HL-60/S4 treated with phorbol 12-myristate 13-acetate at 8.2 ng/mL for 4 days and 3 days (cell line): ENCODE results near the gene IL3RA.
"Not testable (repeated sequence)": the region's sequence is repeated elsewhere in the genome, so short reads cannot be mapped to it uniquely, and the experiment has no call there.

Experiments
- in situ Hi-C: fragments of 300-500 bp; cut with MboI; formaldehyde crosslinking; loops from 2 replicates; pipeline ENCODE4 v1.15.0; 2022; ENCODE audit warnings: low sequenced_read_pairs

Gene IL3RA

DNA sequence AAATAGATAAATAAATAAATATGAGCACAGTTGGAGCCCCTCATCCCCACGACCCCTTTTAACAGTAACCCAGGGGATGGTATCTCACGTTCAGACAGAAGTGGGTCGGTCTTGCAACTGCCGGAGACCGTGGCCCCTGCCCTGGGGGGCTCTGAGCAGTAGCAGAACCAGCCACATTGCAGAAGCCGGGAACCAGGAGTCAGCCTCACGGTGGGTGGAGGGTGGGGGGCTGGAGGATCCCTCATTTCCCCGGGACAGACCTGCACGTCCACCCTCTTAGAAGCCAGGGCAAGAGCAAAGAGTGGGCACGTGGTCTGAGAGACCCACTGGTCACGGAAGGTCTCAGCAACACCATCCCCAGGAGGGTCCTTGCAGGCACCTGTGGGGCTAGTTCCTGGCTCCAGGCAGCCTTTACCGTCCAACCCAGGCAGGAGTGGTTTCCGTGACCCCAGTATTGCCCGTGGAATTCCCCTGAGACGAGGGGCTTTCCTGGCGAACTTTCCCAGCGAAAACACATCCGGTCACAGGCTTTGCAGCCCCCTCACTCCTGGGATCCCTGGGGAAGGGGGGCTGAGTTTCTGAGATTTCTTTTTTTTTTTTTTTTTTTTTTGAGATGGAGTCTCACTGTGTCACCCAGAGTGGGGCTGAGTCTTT is 8.8 kb upstream of the IL3RA start:
- in situ Hi-C loops, result no loop called here

- in situ Hi-C loops, result no loop called here
Observed at GRCh38 chrX:1330605-1331004, 6.0 kb upstream of the IL3RA start.

GRCh38 chrX:1332433-1332832 is 4.2 kb upstream of the IL3RA start:
- in situ Hi-C loops, result not testable (repeated sequence)

GRCh38 chrX:1334854-1335253 is 1.7 kb upstream of the IL3RA start:
- in situ Hi-C loops, result no loop called here

GRCh38 chrX:1336948-1337779 is 579 bp downstream of the IL3RA start:
- in situ Hi-C loops, result no loop called here

GRCh38 chrX:1341545-1342184 is 5.1 kb downstream of the IL3RA start:
- in situ Hi-C loops, result no loop called here

- in situ Hi-C loops, result not testable (repeated sequence)
Observed at GRCh38 chrX:1349606-1350005, 13.0 kb downstream of the IL3RA start.

- in situ Hi-C loops, result no loop called here
Observed at GRCh38 chrX:1351981-1352714, 15.6 kb downstream of the IL3RA start.

DNA sequence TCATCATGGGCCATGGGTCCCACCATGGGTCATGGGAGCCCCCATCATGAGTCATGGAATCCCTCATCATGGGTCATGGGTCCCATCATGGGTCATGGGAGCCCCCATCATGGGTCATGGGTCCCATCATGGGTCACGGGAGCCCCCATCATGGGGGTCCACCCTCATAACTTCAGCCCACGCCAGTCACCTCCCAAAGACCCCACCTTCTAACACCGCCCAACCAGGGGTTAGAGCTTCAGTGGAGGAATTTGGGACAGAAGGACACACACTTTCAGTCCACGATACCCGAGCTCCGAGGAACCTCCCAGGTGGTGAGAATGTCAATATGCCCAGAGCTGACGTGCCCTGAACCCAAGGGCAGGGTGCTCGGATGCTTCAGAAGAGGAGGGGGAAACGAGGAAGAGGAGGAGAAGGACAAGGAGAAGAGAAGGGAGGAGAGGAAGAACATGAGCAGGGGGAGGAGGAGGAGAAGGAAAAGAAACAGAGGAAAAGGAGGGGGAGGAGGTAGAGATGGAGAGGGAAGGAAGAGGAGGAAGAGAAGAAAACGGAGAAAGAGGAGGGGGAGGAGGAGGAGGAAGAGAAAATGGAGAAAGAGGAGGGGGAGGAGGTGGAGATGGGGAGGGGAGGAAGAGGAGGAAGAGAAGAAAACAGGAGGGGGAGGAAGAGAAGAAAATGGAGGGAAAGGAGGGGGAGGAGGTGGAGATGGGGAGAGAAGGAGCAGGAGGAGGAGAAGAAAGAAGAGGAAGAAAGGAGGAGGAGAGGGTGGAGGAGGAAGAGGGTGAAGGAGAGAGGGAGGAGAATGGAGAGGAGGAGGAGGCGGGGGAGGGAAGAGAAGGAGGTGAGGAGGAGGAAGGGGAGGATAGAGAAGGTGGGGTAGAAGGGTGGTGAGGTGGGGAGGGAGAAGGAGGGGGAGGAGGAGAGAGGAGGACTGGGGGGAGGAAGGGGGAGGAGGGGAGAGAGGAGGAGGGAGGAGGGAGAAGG is 17.7 kb downstream of the IL3RA start:
- in situ Hi-C loops, result no loop called here

DNA sequence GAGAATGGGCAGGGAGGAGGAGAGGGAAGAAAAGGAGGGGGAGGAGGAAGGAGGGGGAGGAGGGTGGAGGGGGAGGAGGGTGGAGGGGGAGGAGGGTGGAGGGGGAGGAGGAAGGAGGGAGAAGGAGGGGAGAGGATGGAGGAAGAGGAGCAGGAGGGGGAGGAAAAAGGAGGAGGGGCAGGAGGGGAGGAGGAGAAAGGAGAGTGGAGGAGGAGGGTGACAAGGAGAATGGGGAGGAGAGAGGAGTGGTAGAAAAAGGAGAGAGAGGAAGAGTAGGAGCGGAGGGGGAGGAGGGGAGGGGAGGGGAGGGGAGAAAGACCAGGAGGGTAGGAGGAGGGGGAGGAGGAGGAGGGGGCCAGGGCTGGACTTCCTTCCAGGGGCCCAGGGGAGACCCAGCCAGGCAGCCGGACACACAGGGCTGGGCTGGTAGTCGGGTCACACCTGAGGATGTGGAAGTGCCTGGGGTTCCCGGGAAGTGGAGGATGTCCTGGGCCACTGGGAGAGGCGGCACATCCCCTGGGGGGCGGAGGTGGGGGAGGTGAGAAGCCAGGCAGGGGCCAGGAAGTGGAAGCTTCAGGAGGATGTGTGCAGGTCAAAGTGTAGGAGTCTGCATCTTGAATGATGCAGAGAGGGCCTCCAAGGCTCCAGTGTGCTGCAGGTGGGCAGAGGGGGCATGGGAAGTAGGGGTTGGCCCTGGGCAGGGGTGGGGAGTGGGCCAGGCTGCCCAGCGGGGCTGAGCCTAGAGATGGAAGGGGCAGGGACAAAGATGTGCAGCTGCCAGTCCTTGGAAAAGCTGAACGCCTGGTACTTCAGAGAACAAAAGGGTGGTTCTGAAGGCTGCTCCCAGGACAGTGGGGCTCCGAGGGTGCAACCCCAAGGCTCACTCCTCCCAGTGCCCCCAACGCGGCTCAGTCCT is 18.8 kb downstream of the IL3RA start:
- in situ Hi-C loops, result no loop called here

GRCh38 chrX:1357993-1358392 is 21.4 kb downstream of the IL3RA start:
- in situ Hi-C loops, result no loop called here

DNA sequence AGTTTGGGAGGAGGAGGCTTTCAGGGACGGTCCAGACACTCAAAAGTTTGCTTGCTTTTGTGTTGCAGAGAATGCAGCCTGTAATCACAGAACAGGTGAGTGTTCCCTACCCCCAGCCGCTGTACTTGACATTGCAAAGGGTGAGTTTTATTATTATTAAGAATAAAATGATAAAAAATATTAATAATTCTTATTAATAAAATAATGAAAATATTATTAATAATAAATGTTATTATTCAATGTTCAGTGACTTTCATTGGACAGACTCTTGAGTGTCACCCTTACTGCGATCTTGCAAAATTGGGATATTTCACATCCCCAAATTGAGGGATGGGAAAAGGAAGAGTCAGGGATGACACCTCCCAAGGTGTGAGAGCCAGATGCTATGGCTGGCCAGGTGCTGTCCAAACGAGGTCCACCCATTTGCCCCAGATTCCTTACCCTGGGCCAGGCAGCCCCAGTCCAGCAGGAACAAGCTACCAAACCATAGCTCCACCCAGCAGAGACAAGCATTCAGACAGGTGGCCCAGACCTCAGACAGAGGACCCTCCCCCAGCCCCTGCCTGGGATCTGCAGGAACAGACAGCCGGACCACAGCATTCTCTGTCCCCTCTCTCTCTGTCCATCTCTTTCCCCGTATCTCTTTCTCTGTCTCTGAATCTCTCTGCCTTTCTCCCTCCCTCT is 22.4 kb downstream of the IL3RA start:
- in situ Hi-C loops, result no loop called here

DNA sequence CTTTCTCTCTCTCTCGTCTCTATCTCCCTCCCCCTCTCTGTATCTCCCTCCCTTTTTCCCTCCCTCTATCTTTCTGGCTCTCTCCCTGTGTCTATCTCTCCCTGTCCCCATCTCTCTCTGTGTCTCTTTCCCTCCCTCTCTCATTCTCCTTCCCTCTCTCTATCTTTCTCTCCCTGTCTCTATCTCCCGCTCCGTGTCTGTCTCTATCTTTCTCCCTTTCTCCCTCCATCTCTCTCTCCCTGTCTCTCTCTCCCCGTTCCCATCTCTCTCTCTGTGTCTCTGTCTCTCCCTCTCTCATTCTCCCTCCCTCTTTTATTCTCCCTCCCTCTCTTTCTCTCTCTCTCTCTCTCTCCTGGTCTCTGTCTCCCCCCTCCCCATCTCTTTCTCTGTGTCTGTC is 22.9 kb downstream of the IL3RA start:
- in situ Hi-C loops, result no loop called here

GRCh38 chrX:1360171-1360570 is 23.6 kb downstream of the IL3RA start:
- in situ Hi-C loops, result no loop called here

DNA sequence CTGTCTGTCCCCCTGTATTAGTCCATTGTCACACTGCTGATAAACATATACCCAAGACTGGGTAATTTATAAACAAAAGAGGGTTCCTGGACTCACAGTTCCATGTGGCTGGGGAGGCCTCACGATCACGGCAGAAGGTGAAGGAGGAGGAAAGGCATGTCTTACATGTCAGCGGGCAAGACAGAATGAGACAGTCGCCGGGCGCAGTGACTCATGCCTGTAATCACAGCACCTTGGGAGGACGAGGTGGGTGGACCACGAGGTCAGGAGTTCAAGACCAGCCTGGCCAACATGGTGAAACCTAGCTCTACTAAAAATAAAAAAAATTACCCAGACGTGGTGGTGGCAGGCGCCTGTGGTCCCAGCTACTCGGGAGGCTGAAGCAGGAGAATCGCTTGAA is 24.7 kb downstream of the IL3RA start:
- in situ Hi-C loops, result no loop called here

DNA sequence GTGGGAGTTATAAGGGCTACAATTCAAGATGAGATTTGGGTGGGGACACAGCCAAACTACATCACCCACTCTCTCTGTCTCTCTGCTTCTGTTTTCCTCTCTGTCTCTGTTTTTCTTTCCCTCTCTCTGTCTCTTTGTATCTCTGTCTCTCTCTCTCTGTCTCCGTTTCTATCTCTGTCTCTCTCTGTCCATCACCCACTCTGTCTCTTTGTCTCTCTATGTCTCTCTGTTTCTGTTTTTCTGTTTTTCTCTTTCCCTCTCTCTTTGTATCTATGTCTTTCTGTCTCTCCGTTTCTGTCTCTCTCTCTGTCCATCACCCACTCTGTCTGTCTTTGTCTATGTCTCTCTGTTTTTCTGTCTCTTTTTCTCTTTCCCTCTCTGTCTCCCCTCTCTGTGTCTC is 25.3 kb downstream of the IL3RA start:
- in situ Hi-C loops, result no loop called here

GRCh38 chrX:1366363-1366762 is 29.8 kb downstream of the IL3RA start:
- in situ Hi-C loops, result not testable (repeated sequence)

DNA sequence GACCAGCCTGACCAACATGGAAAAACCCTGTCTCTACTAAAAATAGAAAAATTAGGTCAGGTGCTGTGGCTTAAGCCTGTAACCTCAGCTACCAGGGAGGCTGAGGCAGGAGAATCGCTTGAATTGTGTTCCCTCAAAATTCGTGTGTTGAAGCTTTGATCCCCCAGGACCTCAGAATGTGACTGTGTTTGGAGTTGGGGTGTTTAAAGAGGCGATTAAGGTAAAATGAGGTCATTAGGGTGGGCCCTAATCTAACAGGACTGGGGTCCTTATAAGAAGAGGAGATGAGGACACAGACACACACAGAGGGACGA is 31.8 kb downstream of the IL3RA start:
- in situ Hi-C loops, result no loop called here

DNA sequence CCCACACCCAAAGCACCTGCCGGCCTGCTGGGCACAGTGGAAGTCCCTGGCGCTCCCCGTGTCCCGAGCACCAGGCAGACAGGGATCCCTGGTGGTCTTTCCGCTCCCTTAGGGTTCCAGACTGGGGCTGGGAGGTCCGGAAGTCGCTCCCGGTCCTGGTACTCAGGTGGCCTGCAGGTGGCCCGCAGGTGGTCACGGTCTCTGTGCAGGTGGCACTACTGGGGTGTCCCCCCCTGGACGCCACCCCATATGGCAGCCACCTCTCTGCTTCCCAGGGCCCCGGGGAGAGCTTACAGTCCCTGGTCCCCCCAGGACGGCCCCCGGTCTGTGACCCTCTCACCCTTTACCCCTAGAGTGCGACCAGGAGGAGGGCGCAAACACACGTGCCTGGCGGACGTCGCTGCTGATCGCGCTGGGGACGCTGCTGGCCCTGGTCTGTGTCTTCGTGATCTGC is 41.7 kb downstream of the IL3RA start:
- in situ Hi-C loops, result no loop called here
